ENCODE data around the gene MAP3K7.

Gene MAP3K7

GRCh38 chr6:90479603-90479926, 107.3 kb downstream of the MAP3K7 start:
- no peak for DNase-seq

- DNase-seq, result peak; percentile 83 to 89
Observed at GRCh38 chr6:90478789-90479602, 107.9 kb downstream of the MAP3K7 start.

- peak; percentile 27 to 41 for DNase-seq
Observed at GRCh38 chr6:90478278-90478677, 108.6 kb downstream of the MAP3K7 start.

- DNase-seq, result no peak
Observed at GRCh38 chr6:90477366-90477765, 109.5 kb downstream of the MAP3K7 start.

GRCh38 chr6:90472716-90473115, 114.2 kb downstream of the MAP3K7 start:
- DNase-seq, result peak; percentile 17 to 31

GRCh38 chr6:90471263-90471662, 115.6 kb downstream of the MAP3K7 start:
- no peak for DNase-seq

DNA sequence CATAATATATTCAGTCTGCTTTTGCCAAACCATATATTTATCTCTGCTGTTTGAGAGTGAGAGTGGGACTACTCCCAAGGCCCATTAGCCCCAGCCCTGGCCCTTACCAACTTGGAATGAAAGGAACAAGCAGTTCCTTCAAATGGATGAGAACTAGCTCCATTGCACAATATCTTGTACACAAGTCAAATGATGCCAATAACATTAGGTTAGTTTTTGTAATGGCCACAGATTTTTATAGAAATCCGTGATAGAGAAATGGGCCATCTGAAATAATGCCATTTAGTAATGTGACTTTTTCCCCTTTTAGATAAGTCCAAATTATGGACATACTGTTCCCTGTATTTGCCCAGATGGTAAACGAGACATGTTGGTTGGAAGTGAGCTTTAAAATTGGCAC, 117.0 kb downstream of the MAP3K7 start:
- no peak for DNase-seq

DNA sequence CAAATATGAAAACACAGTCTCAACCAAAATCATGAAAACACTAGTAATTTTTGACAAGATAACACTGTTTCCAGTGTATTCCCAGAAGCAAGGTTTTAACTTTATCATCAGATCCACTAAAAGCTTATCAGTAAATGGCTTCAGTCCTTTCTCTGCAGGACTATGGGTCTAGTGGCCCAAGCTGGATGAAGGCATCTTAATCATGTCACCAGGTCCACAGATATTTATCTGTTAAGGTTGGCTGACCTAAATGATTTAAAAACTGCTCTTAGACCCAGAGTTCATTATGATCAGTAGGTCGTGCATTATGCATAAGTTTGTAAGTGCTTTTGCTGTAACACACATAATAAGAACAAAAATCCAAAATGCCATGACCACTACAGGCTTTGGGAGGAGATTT, 118.0 kb downstream of the MAP3K7 start:
- DNase-seq, result no peak

DNA sequence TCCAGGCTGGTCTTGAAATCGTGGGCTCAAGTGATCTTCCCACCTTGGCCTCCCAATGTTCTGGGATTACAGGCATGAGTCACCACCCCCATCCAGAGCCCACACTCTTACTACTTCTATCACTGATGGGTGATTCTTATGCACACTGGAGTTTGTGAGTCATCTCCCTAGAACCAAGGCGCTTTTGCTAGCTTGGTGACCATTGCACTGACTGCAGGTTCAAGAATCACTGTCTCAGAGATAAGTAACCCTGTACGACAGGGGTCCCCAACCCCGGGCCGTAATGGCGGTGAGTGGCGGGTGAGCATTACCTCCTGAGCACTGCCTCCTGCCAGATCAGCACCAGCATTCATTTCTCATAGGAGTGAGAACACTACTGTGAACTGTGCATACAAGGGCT, 118.8 kb downstream of the MAP3K7 start:
- peak; percentile 45 to 62 for DNase-seq

DNA sequence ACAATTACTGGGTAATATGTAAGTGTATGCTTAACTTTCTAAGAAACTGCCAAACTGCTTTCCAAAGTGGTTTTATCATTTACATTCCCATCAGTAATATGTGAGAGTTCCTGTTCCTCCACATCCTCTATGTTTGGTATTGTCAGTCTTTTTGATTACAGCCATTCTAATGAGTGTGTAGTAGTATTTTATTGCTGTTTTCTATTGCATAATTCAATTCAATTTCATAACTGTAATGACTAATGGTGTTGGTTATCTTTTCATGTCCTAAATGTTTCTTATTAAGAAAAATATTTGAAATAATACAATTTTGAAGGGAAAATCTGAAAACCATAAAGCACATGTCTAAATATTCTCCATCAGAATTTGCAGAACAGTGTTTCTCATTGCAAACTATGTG, 119.3 kb downstream of the MAP3K7 start:
- DNase-seq, result no peak

GRCh38 chr6:90466154-90466940, 120.5 kb downstream of the MAP3K7 start:
- peak; percentile 31 to 47 for DNase-seq

DNA sequence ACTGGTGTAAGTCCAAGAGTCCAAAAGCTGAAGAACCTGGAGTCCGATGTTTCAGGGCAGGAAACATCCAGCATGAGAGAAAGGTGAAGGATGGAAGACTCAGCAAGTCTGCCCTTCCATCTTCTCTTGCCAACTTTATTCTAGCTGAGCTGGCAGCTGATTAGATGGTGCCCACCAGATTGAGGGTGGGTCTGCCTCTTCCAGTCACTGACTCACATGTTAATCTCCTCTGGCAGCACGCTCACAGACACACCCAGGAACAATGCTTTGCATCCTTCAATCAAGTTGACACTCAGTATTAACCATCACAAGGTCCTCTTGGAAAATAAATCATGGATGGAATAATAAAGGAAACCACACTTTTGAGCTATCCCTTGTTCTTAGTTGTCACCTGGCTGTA, 121.2 kb downstream of the MAP3K7 start:
- no peak for DNase-seq

DNA sequence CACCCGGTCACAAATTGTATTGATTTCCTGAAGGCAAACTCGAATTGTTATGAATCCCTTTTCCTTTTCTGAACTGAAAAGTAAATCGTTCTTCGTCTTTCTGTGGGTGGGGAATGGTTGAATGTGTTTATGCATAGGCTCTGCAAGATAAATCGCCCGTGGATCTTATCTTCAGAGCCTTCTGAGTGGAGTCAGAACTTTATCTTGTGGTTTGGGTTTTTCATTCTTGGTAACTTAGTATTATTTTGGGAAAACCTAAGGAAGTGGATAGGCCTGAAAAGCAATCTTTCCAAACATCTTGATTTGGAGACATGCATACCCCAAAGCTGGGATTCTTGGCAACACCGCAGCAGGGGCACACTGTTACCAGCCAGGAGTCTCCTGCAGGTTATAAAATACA, 122.4 kb downstream of the MAP3K7 start:
- no peak for DNase-seq

DNA sequence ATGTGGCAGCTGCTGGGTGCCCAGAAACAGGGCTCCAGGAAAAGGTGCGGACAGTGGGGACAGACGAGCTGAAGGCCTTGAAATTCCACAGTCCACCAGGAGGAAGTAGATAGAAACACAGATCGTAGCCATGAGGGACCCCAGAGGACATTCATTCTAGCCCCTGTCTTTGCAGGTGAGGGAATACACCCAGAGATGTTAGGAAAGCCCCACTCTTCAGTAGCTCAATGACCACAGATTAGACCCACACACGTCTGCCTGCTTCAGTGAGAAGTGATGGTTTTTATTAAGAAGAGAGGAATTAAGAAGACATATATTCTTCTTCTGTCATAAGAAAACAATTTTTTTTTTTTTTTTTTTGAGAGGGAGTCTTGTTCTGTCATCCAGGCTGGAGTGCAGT, 123.0 kb downstream of the MAP3K7 start:
- no peak for DNase-seq
